GM12878 (cell line): ENCODE results near the gene DIAPH1. TPM values are rescaled to one million over a fixed set of nuclear protein-coding genes. Genes with fewer than 3 reads are reported as not detected.
A peak's percentile ranks its signal among the peaks of the same experiment; 100 is the strongest.

ENCODE experiments used
- ATAC-seq: fragments of 200-7000 bp; cut with Tn5 transposase; 3 replicates; pipeline ENCODE4 v1.9.1; 2020; ENCODE audit warnings: mild to moderate bottlenecking, moderate library complexity
- BruUV-seq: library from RNA; stranded (reverse); fragments of 400-500 nt; replicated peaks from 2 replicates; lab custom pipeline; 2021; lab: Mats Ljungman, UMichigan
- CTCF ChIA-PET: fragments of 300-600 bp; sonication (Branson Sonifier 250); formaldehyde crosslinking; extraction: SDS; loops from one replicate; lab custom pipeline; 2021; ENCODE audit warnings: inconsistent platforms; lab: Yijun Ruan, JAX
- POLR2A ChIA-PET: fragments of 350-600 bp; formaldehyde crosslinking; extraction: SDS; loops from one replicate; lab custom pipeline; 2021; ENCODE audit warnings: inconsistent platforms; lab: Charles Lee
- RAD21 ChIA-PET: fragments of 300-600 bp; sonication (Branson Sonifier 250); formaldehyde crosslinking; loops from one replicate; lab custom pipeline; 2023; ENCODE audit warnings: antibody characterized with exemption; ENCODE audit not compliant: unreplicated experiment; lab: Charles Lee
- SMC1A ChIA-PET: fragments of 300-600 bp; sonication (Branson Sonifier 250); formaldehyde crosslinking; loops from one replicate; lab custom pipeline; 2023; ENCODE audit not compliant: unreplicated experiment, uncharacterized antibody; lab: Charles Lee
- DNase-seq: peaks from one replicate; pipeline ENCODE4 v3.0.0-alpha.2; 2011; ENCODE audit warnings: low read depth, low spot score
- FAIRE-seq: peaks from 3 replicates; lab custom pipeline; 2011; peaks lifted over from hg19 to GRCh38; lab: Jason Lieb, UNC
- H2AFZ ChIP-seq: 2 replicates; pipeline ENCODE4 v1.6.0; 2011; ENCODE audit warnings: low read depth, low read length, control low read depth; ENCODE audit not compliant: control insufficient read depth
- H3K27ac ChIP-seq: 2 replicates; pipeline ENCODE4 v1.5.1; 2011; ENCODE audit warnings: control low read depth; ENCODE audit not compliant: control insufficient read depth, insufficient read depth
- H3K27me3 ChIP-seq, 2 experiments: replicated peaks in 1 of 2; 2 replicates each; pipeline versions ENCODE4 v1.6.0 to v1.6.1; 2011; ENCODE audit warnings: low read length in 1 of 2; ENCODE audit not compliant: control insufficient read depth in 2 of 2, insufficient read depth in 2 of 2
- H3K36me3 ChIP-seq, 2 experiments: 2 replicates each; pipeline ENCODE4 v1.5.1; 2011; ENCODE audit warnings: low read length in 1 of 2; ENCODE audit not compliant: control insufficient read depth in 2 of 2, insufficient read depth in 2 of 2
- H3K4me1 ChIP-seq: 2 replicates; pipeline ENCODE4 v1.6.1; 2011; ENCODE audit warnings: mild to moderate bottlenecking, low read length, moderate library complexity, mixed read lengths; ENCODE audit not compliant: control insufficient read depth, insufficient read depth
- H3K4me2 ChIP-seq: 2 replicates; pipeline ENCODE4 v1.6.0; 2011; ENCODE audit warnings: control low read depth; ENCODE audit not compliant: control insufficient read depth, insufficient read depth
- H3K4me3 ChIP-seq: fragments of 200-600 bp; sonication (generic); 2 replicates; pipeline ENCODE4 v1.5.1; 2016
- H3K79me2 ChIP-seq: 2 replicates; pipeline ENCODE4 v1.6.0; 2011; ENCODE audit warnings: low read length; ENCODE audit not compliant: control insufficient read depth, insufficient read depth
- H3K9ac ChIP-seq: 2 replicates; pipeline ENCODE4 v1.8.0; 2011; ENCODE audit warnings: low read length, control low read depth, mixed read lengths; ENCODE audit not compliant: control insufficient read depth, insufficient read depth
- H3K9me3 ChIP-seq: replicated peaks from 3 replicates; pipeline ENCODE4 v1.5.1; 2011; ENCODE audit warnings: mild to moderate bottlenecking, low read length; ENCODE audit not compliant: control insufficient read depth, insufficient read depth
- H4K20me1 ChIP-seq: 2 replicates; pipeline ENCODE4 v1.6.0; 2011; ENCODE audit not compliant: control insufficient read depth, insufficient read depth
- CUX1 ChIP-seq: IDR thresholded peaks from 2 replicates; pipeline ENCODE4 v1.6.1; 2012; ENCODE audit warnings: improper control_type of control experiment, low read depth, low read length; ENCODE audit not compliant: insufficient replicate concordance
- ESRRA ChIP-seq: IDR thresholded peaks from 2 replicates; pipeline ENCODE4 v1.6.1; 2012; ENCODE audit warnings: mild to moderate bottlenecking, low read length, improper control_type of control experiment
- HDGF ChIP-seq: fragments of 450-650 bp; IDR thresholded peaks from 2 replicates; pipeline ENCODE4 v1.6.1; 2016; ENCODE audit warnings: antibody characterized with exemption
- IKZF2 ChIP-seq, 2 experiments: fragments of 450-650 bp; IDR thresholded peaks; 2 replicates each; pipeline ENCODE4 v1.6.1; 2017; ENCODE audit warnings: mild to moderate bottlenecking in 2 of 2, moderate library complexity in 2 of 2
- MTA2 ChIP-seq: fragments of 450-650 bp; IDR thresholded peaks from 2 replicates; pipeline ENCODE4 v1.6.1; 2016; ENCODE audit warnings: low read depth, mild to moderate bottlenecking, moderate library complexity
- MXI1 ChIP-seq: fragments of 150-350 bp; IDR thresholded peaks from 2 replicates; pipeline ENCODE4 v1.6.1; 2011; ENCODE audit warnings: low read depth, mild to moderate bottlenecking, inconsistent platforms, low read length, improper control_type of control experiment
- USF2 ChIP-seq: IDR thresholded peaks from 2 replicates; pipeline ENCODE4 v1.6.1; 2011; ENCODE audit warnings: low read depth, low read length, improper control_type of control experiment, borderline replicate concordance
- ZBTB11 ChIP-seq: fragments of 450-650 bp; formaldehyde crosslinking; IDR thresholded peaks from 2 replicates; pipeline ENCODE4 v1.5.0; 2022; ENCODE audit warnings: mild to moderate bottlenecking, missing genetic modification characterization
- ZBTB33 ChIP-seq: fragments of 450-650 bp; IDR thresholded peaks from 2 replicates; pipeline ENCODE4 v1.6.1; 2017; ENCODE audit warnings: mild to moderate bottlenecking
- WGBS: methylation state at CpG from one replicate; pipeline ENCODE4 v1.1.6; 2016; ENCODE audit warnings: low lambda C conversion rate; ENCODE audit not compliant: insufficient replicate concordance, insufficient coverage; ENCODE audit errors: missing lambda C conversion rate; 5-methylcytosine and 5-hydroxymethylcytosine counted together
- in situ Hi-C: fragments of 300-500 bp; cut with MboI; formaldehyde crosslinking; loops from 9 replicates; pipeline ENCODE4 v1.14.3; 2018; ENCODE audit warnings: mixed read lengths
- intact Hi-C: fragments of 100-400 bp; cut with micrococcal nuclease; formaldehyde crosslinking; loops from one replicate; pipeline ENCODE4 v1.14.2; 2022; ENCODE audit not compliant: unreplicated experiment
- polyA plus RNA-seq, 11 experiments: library from polyadenylated mRNA; depleted of rRNA in 4 of 11; unstranded in 6 of 11; stranded (reverse) in 5 of 11; fragments of >200 nt; fragmentation: Nextera tagmentation in 4 of 11; fragmentation: Illumina TruSeq in 1 of 11; extraction: Ambion mirVana in 4 of 11; extraction: Trizol in 1 of 11; gene quantifications; 1 replicate in 1 of 11; 2 replicates in 10 of 11; pipeline versions ENCODE4 v1.2.1 to v1.2.3, GENCODE V29; 2011 to 2016; ENCODE audit warnings: inconsistent platforms in 2 of 11, missing spikeins in 2 of 11, low read depth in 1 of 11
- total RNA-seq, 4 experiments: library from RNA; depleted of rRNA in 3 of 4; stranded (reverse); fragments of >200 nt in 3 of 4; fragmentation: Illumina TruSeq in 1 of 4; extraction: Trizol in 1 of 4; gene quantifications; 2 replicates each; pipeline versions ENCODE4 v1.2.1 to v1.2.3, GENCODE V29; 2013 to 2021

DIAPH1 gene
- total and polyA plus RNA-seq, 10 of the 15 experiments (the other 5 are each of a cell fraction or from before 2014, with no cell fraction given), result 37.8 to 168 (median 59.0) TPM

- BruUV-seq, result no TSS peak
- POLR2A ChIA-PET, result interaction anchor here (1.0 to 13.9 kb wide), 13 partner anchors 10 to 351 kb away, joined by 3 to 215 read pairs (median 11); partner anchors contain the start of genes FCHSD1, HDAC3, RELL2 and RNF14
- peak overlapping the region; percentile 84 for H3K27ac ChIP-seq
- in situ Hi-C loops (loop anchor here (25.0 kb wide), 2 partner anchors 1206 to 1581 kb away; partner anchors contain the start of genes ANKHD1 and NRG2), intact Hi-C loops (loop anchor here (2.0 to 10.0 kb wide), 2 partner anchors 17 to 903 kb away; no protein-coding TSS in a partner anchor)
- peaks cover 10% of the 10 kb centered on the region for H3K4me1 ChIP-seq
- H3K36me3 ChIP-seq, result peaks cover 5 to 18% of the 10 kb centered on the region in 2 experiments
- FAIRE-seq, result no peak
- no peaks in the 10 kb centered on the region for H3K9me3 ChIP-seq
- no peak for DNase-seq
- SMC1A ChIA-PET, result interaction anchor here (1.2 to 14.0 kb wide), 14 partner anchors 13 to 306 kb away, joined by 3 to 245 read pairs (median 7); partner anchors contain the start of genes DELE1, FCHSD1, HDAC3 and PCDHGA10
- no peaks in the 10 kb centered on the region for H4K20me1 ChIP-seq
- H3K27me3 ChIP-seq, result no peaks in the 10 kb centered on the region
- CTCF ChIA-PET, result interaction anchor here (0.7 to 15.5 kb wide), 23 partner anchors 13 to 351 kb away, joined by 3 to 517 read pairs (median 7); partner anchors contain the start of genes FCHSD1, HDAC3, PCDHGA10 and RELL2
- peaks cover 49% of the 10 kb centered on the region for H3K79me2 ChIP-seq
- H3K4me3 ChIP-seq, result peak overlapping the region; percentile 89
- peak overlapping the region; percentile 87 for H3K9ac ChIP-seq
- WGBS, result 1% methylated on average over 31 of the region's 36 CpGs
- RAD21 ChIA-PET, result interaction anchor here (0.7 to 9.9 kb wide), 17 partner anchors 11 to 352 kb away, joined by 3 to 299 read pairs (median 10); partner anchors contain the start of genes FCHSD1, HDAC3 and RELL2
- peak overlapping the region; percentile 60 for H2AFZ ChIP-seq
- H3K4me2 ChIP-seq, result peak overlapping the region; percentile 91
- ATAC-seq, result peak; percentile 58
- no peak for TF ChIP-seq CUX1
- no peak for TF ChIP-seq ESRRA
- TF ChIP-seq MXI1, result no peak
- peak; percentile 67 for TF ChIP-seq ZBTB11
- TF ChIP-seq USF2, result no peak
- no peak for TF ChIP-seq ZBTB33
- peak; percentile 61 to 66 for TF ChIP-seq IKZF2 (IDR thresholded peaks at IDR 0.05)
- peak; percentile 75 for TF ChIP-seq HDGF
- TF ChIP-seq MTA2, result peak; percentile 34; the same call in 1 of the 2 replicates
These were observed 583 bp downstream of the DIAPH1 start for GRCh38 chr5:141618030-141618803.
